HepG2 (cell line): ENCODE data around the gene HOXA1. TPM values are rescaled to one million over a fixed set of nuclear protein-coding genes. Genes with fewer than 3 reads are reported as not detected.

Experiments used
- CAMTA2 ChIP-seq: sonication (generic); formaldehyde crosslinking; IDR thresholded peaks from 2 replicates; pipeline ENCODE4 v1.4.0; 2020; ENCODE audit warnings: mild to moderate bottlenecking, missing genetic modification reagents, borderline replicate concordance
- CTCF ChIP-seq: sonication (generic); formaldehyde crosslinking; IDR thresholded peaks from 2 replicates; pipeline ENCODE4 v1.5.0; 2020; ENCODE audit warnings: mild to moderate bottlenecking, missing genetic modification reagents, moderate library complexity
- DR1 ChIP-seq: sonication (generic); formaldehyde crosslinking; IDR thresholded peaks from 2 replicates; pipeline ENCODE4 v1.8.0; 2021; ENCODE audit warnings: mild to moderate bottlenecking, missing genetic modification reagents, inconsistent platforms
- FOSL2 ChIP-seq: sonication (generic); formaldehyde crosslinking; IDR thresholded peaks from 2 replicates; pipeline ENCODE4 v1.4.0; 2020; ENCODE audit warnings: missing genetic modification reagents
- GATA4 ChIP-seq: sonication (generic); IDR thresholded peaks from 2 replicates; pipeline ENCODE4 v1.6.1; 2016; ENCODE audit warnings: antibody characterized with exemption, low read depth, borderline replicate concordance
- HNF4G ChIP-seq, 2 experiments: sonication (generic) in 1 of 2; formaldehyde crosslinking in 1 of 2; IDR thresholded peaks; 2 replicates each; pipeline versions ENCODE4 v1.4.0 to v1.6.1; 2011 to 2020; ENCODE audit warnings: borderline replicate concordance in 2 of 2, low read depth in 2 of 2, mild to moderate bottlenecking in 2 of 2, low read length in 1 of 2, missing genetic modification reagents in 1 of 2, moderate library complexity in 1 of 2
- HOMEZ ChIP-seq: IDR thresholded peaks from 2 replicates; pipeline ENCODE4 v1.6.1; 2016; ENCODE audit warnings: low read depth
- HOXA9 ChIP-seq: sonication (generic); formaldehyde crosslinking; IDR thresholded peaks from 2 replicates; pipeline ENCODE4 v1.8.1; 2022; ENCODE audit warnings: missing genetic modification reagents, mild to moderate bottlenecking, moderate library complexity, borderline replicate concordance
- KDM2A ChIP-seq: sonication (generic); formaldehyde crosslinking; IDR thresholded peaks from 2 replicates; pipeline ENCODE4 v1.4.0; 2020; ENCODE audit warnings: low read depth, missing genetic modification reagents, borderline replicate concordance
- NFYC ChIP-seq: IDR thresholded peaks from 2 replicates; pipeline ENCODE4 v1.6.1; 2016; ENCODE audit warnings: missing genetic modification reagents, missing compliant biosample characterization
- PLSCR1 ChIP-seq: sonication (generic); formaldehyde crosslinking; IDR thresholded peaks from 2 replicates; pipeline ENCODE4 v1.5.0; 2020; ENCODE audit warnings: missing genetic modification reagents, mild to moderate bottlenecking, borderline replicate concordance
- RBFOX2 ChIP-seq: fragments of 200-400 bp; formaldehyde crosslinking; IDR thresholded peaks from 2 replicates; pipeline ENCODE4 v1.6.1; 2017; ENCODE audit warnings: low read depth, mild to moderate bottlenecking, low read length
- ZFP36L1 ChIP-seq: sonication (generic); formaldehyde crosslinking; IDR thresholded peaks from 2 replicates; pipeline ENCODE4 v1.8.0; 2022; ENCODE audit warnings: mild to moderate bottlenecking, missing genetic modification reagents, moderate library complexity
- ZNF225 ChIP-seq: sonication (generic); formaldehyde crosslinking; IDR thresholded peaks from 2 replicates; pipeline ENCODE4 v1.4.0; 2020; ENCODE audit warnings: mild to moderate bottlenecking, missing genetic modification reagents
- ZNF251 ChIP-seq: sonication (generic); formaldehyde crosslinking; IDR thresholded peaks from 2 replicates; pipeline ENCODE4 v1.9.0; 2021; ENCODE audit warnings: mild to moderate bottlenecking, missing genetic modification reagents
- ZNF335 ChIP-seq: sonication (generic); formaldehyde crosslinking; IDR thresholded peaks from 2 replicates; pipeline ENCODE4 v1.4.0; 2020; ENCODE audit warnings: missing genetic modification reagents
- ZNF432 ChIP-seq: sonication (generic); formaldehyde crosslinking; IDR thresholded peaks from 2 replicates; pipeline ENCODE4 v1.5.0; 2020; ENCODE audit warnings: missing genetic modification reagents, mild to moderate bottlenecking, borderline replicate concordance
- ZNF614 ChIP-seq: IDR thresholded peaks from 2 replicates; pipeline ENCODE4 v1.6.1; 2018; ENCODE audit warnings: missing biosample characterization, missing genetic modification reagents, inconsistent platforms, borderline replicate concordance
- ZNF639 ChIP-seq: conservative IDR thresholded peaks from 2 replicates; pipeline ENCODE4 v1.6.1; 2018; ENCODE audit warnings: missing genetic modification reagents
- polyA plus RNA-seq, 8 experiments: library from polyadenylated mRNA; depleted of rRNA in 3 of 8; stranded (reverse) in 7 of 8; unstranded in 1 of 8; fragments of >200 nt; fragmentation: Illumina TruSeq in 4 of 8; extraction: Trizol in 4 of 8; gene quantifications; 2 replicates each; pipeline versions ENCODE4 v1.2.1 to v1.2.3, GENCODE V29; 2011 to 2016; ENCODE audit warnings: low read depth in 4 of 8, missing spikeins in 1 of 8, mixed read lengths in 1 of 8; ENCODE audit not compliant: insufficient read depth in 1 of 8
- total RNA-seq, 5 experiments: library from RNA; depleted of rRNA; stranded (reverse); fragments of >200 nt; fragmentation: Illumina TruSeq; extraction: Trizol; gene quantifications; 2 replicates each; pipeline ENCODE4 v1.2.3, GENCODE V29; 2016; ENCODE audit warnings: low read depth in 1 of 5
- TF ChIP-seq, protein P1 (sequence below): sonication (generic); formaldehyde crosslinking; IDR thresholded peaks from 2 replicates; pipeline ENCODE4 v1.4.0; 2020; ENCODE audit warnings: mild to moderate bottlenecking, missing genetic modification reagents
- TF ChIP-seq, protein P2 (sequence below): sonication (generic); formaldehyde crosslinking; IDR thresholded peaks from 2 replicates; pipeline ENCODE4 v1.8.1; 2023; ENCODE audit warnings: mild to moderate bottlenecking, moderate library complexity, missing genetic modification reagents

HOXA1 gene
- total and polyA plus RNA-seq, 2 of the 13 experiments (the other 11 are each of a cell fraction or from before 2014, with no cell fraction given): 0.18 to 0.20 TPM

DNA sequence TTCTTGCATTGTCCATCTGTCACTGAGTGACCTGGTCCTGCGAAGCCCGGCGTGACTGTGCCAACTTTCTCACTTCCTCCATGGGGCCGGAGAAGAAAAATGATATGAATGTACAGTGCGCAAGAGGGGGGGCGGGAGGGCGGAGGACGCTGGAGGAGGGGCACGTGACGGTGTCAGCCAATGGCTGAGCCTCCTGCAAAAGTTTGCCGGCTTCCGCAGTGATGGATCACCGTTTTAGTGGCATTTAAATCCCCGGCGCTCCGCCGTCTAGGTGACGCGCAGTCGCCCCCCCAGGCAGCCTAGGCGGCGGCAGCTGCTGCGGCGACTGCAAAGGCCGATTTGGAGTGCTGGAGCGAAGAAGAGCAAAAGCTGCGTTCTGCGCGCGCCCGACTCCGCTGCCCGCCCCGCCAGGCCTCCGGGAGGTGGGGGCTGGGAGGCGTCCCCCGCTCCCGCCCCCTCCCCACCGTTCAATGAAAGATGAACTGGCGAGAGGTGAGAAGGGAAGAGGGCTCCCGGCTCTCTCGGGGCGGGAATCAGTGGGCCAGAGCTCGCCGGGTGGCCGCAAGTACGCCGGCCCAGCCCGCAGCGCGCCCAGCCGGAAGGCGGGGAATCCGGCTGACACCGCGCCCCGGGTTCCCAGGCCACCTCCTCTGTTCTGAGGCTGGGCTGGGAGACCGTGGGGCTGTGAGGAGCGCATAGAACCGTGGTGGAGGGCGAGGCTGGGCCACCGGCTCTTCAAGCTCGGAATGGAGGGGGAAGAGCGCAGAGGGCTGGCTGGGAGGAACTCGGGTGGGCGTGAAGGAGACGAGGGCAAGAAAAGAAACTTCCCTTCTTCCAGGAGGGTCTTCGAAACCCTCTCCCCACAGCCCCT, at the start of gene HOXA1 (continued):
- TF ChIP-seq FOSL2 (CRISPR knock-in tag) (peak; percentile 22; the same call in 1 of the 2 replicates), NFYC (CRISPR knock-in tag) (peak; percentile 70), PLSCR1 (CRISPR knock-in tag) (no peak), ZFP36L1 (CRISPR knock-in tag) (no peak), ZNF639 (CRISPR knock-in tag) (no peak), RBFOX2 (0 out of 2 replicates have a peak, but pooled peaks have one; percentile 14), HNF4G (IDR thresholded peaks at IDR 0.05; ENCODE audit: borderline replicate concordance, low read depth, low read length) (no peak), HNF4G (CRISPR knock-in tag; IDR thresholded peaks at IDR 0.05; ENCODE audit: borderline replicate concordance, low read depth) (no peak), GATA4 (no peak), HOXA9 (CRISPR knock-in tag) (no peak), DR1 (CRISPR knock-in tag) (no peak), ZNF614 (CRISPR knock-in tag) (no peak), HOMEZ (no peak), CAMTA2 (CRISPR knock-in tag) (no peak), ZNF225 (CRISPR knock-in tag) (no peak), ZNF251 (CRISPR knock-in tag) (no peak), CTCF (CRISPR knock-in tag) (no peak), ZNF432 (CRISPR knock-in tag) (no peak), KDM2A (CRISPR knock-in tag) (peak; percentile 28; the same call in 1 of the 2 replicates), ZNF335 (CRISPR knock-in tag) (no peak)
- TF ChIP-seq, protein P1, sequence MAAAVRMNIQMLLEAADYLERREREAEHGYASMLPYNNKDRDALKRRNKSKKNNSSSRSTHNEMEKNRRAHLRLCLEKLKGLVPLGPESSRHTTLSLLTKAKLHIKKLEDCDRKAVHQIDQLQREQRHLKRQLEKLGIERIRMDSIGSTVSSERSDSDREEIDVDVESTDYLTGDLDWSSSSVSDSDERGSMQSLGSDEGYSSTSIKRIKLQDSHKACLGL: 0 out of 2 replicates have a peak, but pooled peaks have one; percentile 14
- TF ChIP-seq, protein P2, sequence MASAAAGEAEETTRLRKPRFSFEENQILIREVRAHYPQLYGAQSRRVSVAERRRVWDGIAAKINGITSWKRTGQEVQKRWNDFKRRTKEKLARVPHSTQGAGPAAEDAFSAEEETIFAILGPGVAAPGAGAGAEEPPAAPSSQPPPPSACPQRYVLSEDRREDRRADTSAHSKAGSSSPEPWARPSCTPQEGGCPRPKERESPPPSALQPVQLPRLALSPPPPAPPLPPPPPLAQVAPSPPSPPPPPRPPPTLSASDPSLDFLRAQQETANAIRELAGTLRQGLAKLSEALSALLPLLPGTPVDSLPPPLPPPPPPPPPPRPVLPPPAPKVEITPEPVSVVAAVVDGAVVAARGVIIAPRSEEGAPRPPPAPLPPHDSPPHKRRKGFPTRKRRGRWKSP: peak; percentile 40; the same call in 1 of the 2 replicates
